IPS DF 19.7 (cell line): Measurements from ENCODE around the gene TMED3.

Experiments used
- DNase-seq: peaks from one replicate; pipeline ENCODE4 v3.0.0-alpha.2; 2013; ENCODE audit warnings: low read depth, low spot score

The TMED3 gene

DNA sequence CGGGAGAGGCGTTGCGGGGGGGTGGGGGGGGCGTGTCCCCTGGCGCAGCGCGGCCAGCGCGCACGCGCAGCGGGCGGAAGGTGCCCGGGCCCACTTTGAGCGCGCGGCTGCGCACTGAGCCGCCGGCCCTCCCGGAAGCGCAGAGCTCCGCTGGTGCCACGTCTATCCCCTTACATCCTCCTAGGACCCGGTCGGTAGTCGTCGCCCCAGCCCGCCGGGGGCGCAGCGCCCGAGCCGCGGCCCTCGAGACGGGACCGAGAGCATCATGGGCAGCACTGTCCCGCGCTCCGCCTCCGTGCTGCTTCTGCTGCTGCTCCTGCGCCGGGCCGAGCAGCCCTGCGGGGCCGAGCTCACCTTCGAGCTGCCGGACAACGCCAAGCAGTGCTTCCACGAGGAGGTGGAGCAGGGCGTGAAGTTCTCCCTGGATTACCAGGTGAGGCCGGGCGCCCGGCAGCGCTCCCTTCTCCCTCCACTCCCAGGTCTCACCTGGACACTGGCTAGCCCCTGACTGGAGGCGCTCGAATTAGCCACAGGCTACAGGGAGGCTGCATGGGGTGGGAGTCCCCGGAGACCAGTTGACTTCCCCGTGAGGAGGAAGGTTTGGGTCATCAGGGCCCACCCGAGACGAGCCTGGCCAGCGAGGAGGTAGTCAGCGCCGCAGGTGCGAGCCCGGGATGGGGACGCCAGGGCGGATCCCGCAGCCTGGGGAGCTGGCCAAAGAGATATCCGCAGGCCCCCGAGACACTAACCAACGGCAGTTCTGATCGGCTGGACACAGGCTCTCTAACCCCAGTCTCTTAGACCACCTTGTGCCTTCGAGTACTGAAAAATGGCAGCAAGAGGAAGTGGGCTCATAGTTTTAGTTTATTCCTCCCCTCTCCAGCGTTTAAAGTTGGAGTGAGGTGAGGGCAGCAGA is at the start of gene TMED3:
Gene TMED3 (plus strand): TSS at position 128 of the 916 bp plus-strand sequence. CDS start 138 bp downstream, at position 266.
- peak; percentile 56 for DNase-seq

DNA sequence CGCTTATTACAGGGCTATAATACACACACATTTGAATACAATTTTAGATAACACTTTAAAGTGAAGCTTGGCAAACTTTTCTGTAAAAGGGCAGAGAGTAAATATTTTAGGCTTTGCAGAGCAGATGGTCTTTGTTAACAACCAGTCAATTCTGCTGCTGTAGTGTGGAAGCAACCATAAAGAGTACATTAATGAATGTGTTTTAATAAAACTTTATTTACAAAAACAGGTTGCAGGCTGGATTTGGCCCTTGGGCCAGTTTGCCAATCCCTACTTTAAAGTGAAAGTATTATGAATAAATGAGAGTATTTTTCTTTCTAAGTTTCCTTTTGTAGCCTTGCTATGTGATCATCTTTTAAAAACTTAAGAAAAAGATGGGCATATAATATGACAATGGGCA is 49.1 kb upstream of the TMED3 start:
- DNase-seq = no peak

DNA sequence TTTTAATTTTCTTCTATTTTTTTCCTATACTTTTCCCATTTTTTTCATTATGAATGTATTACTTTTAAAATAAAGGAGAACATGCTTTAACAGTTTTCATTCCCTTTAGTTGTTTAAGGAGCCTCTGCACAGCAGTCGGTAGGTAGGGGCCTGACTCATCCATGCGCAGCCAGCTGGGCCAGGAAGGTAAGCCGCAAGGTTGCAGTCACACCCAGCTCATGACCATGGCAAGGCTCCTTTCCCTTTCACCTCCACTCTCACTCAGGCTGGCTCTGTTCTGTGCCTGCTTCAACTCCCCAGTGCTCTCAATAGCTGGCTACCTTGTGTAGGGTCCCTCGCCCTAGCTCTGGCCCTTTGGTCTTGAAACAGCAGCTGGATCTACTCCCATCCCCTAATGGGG is 45.7 kb upstream of the TMED3 start:
- DNase-seq = no peak

DNA sequence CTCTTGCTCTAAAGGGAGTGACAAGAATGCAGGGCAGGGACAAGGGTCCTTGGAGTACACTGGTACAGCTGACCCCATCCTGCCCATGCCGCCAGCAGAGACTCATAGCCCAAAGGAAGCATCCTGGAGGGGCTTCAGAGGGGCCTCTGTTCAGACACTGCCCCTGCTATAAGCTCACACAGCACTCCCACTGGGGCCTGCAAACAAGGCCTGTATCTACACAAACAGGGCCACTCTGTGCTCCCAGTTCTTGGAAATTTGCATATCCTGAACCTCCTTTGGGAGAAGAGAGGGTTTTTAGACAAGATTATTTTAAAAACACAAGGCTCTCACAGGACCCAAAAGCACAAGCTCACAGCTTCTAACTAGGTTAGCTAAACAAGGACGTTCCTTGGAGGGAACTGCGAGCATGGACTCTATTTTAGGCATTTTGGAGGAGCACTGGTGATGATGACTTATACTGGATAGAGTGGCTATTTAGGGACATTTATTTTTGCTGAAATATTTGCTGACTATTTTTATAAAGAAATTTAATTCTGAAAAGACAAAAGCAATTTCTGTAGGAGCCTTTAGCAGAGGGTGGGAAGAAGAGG is 44.8 kb upstream of the TMED3 start:
- no peak for DNase-seq

DNA sequence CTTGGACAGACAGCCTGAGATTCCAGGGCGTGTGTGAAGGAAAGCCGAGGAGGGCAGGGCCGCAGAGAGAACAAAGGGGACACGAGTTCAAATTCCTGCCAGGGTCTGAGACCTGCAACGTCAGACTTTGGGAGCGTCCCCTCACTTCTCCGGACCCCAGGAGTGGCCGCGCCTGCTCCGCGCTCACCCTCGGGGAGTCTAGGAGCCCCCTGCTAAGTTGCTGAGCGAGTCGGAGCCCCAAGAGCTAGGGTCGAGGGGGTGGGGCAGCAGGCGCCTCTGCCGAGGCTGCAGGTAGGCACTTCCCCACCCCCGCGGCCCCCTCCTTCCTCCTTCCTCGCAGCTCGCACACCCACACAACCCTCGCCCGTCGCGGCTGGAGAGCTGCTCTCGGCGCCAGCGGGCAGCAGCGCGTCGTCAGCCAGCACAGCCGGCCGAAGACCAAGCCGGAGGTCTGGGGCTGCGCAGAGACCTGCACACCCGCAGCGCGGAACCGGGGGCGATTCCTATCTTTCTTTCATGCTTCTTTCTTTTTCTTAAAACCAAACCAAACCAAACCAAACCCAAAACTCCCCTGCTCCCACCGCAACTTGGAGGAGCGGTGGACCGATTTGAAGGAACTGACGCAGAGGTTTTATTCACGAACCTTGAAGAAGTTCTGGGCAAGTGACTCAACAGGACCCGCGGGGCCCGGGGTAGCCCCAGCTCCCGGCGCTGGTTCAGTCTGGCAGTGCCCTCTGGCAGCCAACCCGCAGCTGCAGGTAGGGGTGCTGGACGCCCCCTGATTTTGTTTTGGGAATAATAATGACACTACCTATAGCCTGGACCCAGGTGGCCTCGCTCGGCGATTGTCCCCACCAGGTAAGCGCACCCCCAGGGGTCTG is 28.3 kb upstream of the TMED3 start, which contains the start of gene ANKRD34C:
Gene ANKRD34C (plus strand): TSS at position 352 of the 881 bp plus-strand sequence. CDS start 10,563 bp downstream, outside the sequence.
- no peak for DNase-seq

DNA sequence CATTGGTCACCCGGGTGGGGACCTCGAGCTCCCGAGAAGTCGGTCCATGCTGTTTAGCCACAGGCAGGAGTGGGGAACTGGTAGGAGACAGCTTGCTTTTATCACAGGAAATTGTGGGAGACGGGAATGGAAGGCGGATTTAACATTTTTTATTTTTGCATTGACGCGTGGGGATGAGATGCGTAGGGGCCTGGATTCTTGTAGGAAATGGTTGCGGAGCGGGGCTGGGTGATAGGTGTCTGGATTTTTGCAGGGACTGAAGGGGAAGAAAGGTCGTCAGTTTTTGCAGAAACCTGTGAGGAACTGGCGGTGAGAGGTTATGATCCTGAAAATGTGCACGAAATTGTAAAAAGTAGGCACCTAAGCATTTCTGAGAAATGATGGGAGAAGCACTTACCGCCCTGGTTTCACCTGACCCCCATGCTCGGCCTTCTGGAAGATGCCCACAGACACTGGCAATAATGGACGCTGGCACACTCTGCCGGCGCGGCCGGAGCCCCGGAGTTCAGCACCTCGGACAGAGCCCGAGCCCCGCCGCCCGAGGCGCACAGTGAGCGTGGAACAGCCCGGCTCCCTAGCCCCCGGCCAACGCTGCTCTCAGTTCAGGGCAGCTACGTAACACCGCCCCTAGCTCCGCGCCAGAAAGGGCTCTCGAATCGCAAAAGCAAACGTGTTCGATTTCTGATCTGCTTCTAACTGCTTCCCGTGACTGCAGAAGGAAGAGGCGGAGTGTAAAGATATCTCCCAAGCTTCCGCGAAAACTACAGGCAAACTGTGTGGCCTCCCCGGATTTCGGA is 27.5 kb upstream of the TMED3 start:
- peak; percentile 25 for DNase-seq

DNA sequence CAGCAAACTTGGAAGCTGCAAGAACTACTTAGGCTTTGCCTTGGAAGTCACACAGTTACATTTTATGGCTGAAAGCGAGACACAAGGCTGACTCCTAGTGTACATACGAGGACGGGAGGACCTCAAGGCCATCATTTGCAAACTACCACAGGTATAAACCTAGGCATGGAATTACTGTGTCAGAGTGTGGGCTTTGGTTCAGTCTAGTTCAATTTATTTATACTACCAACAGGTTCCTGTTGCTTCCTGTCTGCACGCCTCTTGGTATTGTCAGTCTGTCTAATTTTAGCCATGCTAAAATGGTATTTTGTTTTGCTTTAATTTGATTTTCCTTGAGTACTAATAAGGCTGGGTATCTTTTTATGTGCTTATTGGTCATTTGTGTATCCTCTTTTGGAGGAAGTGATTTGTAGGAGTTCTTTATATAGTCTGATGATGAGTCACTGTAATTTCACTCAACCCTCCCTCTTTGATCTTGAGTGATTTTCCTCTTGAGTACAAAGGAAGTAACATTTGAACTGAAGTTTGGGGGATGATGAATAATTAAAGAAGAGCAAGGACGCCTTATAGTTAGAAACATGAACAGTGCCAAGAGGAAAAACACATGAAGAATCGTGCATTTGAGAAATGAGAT is 20.2 kb upstream of the TMED3 start:
- no peak for DNase-seq

DNA sequence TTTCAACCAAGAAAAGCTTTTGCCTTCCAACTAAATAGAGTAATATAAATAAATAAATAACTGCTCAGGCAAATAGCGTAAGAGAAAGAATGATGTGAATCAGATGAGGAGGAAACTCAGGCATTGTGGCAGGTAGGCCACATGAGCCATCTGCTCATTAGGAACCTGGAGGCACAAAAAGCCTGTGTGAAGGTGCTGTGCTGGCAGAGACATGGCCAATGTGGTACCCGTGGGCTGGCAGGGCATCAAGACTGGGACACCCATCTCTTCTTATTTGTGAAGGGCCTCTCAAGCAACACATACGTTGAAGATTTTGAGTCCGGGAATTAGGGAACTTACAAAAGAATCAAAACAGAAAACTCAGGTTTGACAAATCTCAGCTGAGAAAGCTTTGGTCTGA is 18.9 kb upstream of the TMED3 start:
- no peak for DNase-seq

DNA sequence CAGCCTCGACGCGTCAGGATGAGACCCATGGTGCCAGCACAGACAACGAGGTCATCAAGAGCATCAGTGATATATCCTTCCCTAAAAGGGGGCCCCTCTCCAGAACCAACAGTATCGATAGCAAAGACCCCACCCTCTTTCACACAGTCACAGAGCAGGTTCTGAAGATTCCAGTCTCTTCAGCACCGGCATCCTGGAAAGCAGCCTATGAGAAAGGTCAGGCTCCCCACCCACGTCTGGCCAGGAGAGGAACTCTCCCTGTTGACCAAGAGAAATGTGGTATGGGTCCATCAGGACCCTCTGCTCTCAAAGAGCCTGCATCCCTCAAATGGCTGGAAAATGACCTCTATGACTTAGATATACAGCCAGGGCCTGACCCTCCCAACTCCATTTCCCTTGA is 16.8 kb upstream of the TMED3 start:
- no peak for DNase-seq

DNA sequence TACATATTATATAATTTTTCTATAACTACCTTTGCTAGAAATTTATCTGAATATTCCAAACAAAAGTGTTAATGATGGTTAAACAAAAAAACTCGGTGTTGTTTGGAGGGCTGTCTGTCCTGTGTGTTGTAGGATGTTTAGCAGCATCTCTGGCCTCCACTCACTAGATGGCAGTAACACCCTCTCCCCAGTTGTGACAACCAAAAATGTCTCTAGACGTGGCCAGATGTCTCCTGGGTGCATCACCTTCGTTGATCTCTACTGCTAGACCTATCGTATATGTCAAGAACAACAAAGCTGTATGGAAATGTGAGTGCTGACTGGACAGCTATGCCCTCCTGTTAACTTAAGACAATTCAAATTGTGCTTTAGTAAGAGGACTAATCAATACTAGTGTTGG is 14.3 kb upstream of the TMED3 start:
- no peak for DNase-seq

DNA sequence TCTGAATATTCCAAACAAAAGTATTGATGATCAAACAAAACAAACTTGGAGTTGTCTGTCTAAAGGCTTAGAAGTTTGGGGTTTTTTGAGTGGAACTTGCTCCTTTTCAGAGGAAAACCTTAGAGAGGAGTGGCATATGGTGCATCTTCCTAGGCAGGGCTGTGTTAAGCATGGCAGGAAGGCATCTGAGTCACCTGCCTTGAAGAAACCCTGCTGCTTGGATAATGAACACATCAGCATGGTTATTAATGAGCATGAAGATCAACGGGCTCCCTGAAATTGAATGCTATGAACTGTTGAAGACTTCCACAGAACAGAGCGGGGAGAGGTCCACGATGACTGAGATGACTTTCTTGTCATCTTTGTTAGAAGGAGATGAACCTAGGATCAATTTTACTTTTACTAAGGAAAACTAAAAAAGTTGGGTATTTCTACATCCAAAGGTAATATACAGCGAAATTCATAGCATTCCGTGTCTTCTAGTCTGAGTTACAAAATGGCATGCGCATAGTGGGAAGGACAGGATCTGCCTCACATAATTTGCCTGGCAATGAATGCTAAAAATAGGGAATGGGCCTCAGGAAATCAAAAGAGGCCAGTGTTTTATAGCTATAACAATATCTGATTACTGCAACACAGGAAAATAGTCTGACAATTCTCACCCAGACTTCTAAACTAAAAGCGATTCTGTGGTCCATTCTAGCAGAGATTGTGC is 11.6 kb upstream of the TMED3 start:
- DNase-seq = no peak

DNA sequence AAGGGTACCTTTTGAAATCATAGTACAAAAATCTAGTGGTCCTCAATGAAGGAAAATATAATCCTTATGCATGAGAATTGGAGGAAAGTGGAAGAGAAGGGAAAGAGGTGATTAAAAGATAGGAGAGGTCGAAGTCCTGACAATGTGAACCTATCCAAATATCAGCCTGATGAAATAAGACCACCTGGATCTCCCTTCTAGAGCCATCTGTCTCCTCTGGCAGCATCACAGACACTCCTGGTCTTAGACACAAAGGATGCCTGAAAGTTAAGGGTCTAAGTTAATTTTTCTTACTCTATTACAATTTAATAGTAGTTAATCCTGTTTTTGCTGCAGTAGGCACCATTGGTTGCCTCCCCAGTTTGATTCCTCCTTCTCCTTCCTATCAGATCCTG is 11.1 kb upstream of the TMED3 start:
- DNase-seq = no peak

DNA sequence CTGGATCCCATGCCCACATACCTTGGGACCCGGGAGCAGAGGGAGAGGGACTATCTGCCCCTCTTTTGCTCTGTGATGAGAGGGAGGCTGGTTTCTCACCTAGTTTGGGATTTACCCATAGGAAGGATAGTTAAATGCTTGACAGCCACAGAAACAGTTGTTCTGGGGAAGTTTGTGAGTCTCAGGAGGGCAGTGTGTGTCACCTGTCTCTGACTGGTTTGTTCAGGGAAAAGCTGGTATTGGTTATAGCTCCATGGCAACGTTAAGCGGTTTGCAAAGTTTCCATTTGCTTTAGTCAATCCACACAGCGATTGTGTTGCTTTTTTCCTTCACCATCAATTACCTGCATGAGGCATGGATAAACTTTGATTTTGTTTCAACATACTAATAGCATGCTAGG is 3.7 kb upstream of the TMED3 start:
- no peak for DNase-seq

DNA sequence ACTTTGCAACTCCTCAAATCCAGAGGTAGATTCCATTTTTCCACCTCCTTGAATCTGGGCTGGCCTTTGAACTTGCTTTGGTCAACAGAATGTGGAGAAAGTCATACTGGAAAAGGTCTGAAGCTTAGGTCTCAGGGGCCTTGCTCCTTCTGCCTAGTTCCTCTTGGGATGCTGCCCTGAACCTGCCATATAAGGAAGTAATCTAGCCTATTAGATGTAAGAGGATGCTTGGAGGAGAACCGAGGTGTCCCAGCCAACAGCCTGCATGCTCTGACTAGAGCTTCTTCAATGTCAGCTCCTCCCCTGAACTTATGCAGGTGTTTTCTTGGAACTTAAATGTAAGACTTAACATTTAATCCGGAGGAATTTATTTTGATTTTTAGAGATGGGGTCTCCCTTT is 2.0 kb upstream of the TMED3 start:
- no peak for DNase-seq

DNA sequence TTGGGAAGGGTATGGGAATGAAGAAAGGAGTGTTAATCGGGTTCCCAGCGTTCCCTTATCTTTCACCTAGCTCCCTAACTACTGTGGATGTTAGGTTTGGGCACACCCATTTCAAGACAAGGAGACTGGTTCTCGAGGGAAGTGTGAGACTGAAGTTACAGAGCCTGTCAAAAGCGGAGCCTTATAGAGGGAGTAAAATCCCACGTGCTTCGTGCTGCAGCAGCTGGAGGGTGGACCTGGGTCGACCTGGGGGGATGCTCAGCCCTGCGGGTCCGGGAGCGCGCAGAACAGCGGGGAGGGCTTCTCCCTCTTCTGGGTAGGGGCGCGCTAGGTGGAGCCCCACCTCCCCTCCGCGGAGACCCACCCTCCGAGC is 314 bp upstream of the TMED3 start:
- no peak for DNase-seq

DNA sequence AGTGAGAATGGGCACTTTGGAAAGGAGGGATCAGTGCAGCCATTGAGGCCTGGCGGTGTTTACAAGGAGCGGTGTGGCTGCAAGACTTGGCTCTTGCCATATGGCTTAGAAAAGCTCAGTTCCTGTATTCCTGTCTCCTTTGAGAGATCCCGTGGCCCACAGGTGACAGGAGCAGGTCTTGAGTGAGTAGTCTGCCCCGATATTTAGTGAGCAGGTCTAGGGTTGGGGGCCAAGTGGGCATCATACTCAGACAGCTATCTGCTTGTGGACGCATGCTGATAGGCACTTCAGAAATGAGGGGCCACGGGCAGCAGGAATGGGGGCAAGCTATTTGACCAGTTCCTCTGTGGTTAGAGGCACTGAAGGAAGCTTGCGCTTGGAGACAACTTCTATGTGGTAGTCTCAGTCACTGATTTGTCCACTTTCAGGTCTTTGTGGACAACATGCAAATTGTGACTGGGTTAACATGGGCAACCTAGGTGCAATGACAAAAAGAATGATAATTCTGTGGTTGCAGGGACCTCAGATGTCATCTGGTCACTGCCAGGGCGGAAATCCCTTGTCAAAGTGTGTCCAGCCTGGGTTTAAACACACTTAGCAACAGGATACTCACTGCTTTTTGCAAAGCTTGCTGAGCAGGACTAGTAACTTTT is 1.1 kb downstream of the TMED3 start:
- no peak for DNase-seq

DNA sequence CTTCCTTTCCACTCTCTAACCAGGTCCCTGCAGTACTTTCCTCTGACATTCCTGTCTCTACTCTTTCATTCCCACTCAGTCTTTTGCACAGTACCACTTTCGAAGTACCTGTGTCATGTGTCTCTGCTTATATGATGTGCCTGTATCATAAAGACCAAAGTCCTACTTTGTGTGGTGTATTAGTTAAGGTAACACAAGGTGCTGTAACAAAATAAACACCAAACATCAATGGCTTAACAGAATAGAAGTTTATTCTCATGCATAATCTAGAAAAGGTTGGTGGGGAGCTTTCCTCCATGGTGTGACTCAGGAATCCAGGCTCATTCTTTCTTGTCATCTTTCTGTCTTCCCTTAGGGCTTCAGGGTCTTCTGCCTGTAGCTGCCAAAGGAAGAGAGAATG is 3.3 kb downstream of the TMED3 start:
- no peak for DNase-seq

DNA sequence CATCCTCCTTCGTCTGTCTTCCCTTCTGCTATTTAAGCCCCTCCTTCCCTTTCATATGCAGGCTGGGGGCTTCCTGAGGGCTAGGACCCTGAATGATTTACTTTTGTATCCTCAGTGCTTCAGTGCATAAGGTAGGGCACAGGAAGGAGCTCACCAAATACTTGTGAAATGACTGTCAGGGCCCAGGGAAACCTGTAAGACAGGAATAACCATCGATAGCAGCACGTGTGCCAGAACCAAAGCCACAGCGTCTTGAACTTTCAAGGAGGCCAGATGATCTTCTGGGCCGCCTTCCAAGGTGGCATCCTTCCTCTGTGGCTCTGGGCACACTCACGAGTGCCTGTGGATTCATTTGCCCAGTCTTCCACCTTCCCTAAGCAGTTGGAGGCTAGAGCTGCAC is 3.9 kb downstream of the TMED3 start:
- DNase-seq = no peak

DNA sequence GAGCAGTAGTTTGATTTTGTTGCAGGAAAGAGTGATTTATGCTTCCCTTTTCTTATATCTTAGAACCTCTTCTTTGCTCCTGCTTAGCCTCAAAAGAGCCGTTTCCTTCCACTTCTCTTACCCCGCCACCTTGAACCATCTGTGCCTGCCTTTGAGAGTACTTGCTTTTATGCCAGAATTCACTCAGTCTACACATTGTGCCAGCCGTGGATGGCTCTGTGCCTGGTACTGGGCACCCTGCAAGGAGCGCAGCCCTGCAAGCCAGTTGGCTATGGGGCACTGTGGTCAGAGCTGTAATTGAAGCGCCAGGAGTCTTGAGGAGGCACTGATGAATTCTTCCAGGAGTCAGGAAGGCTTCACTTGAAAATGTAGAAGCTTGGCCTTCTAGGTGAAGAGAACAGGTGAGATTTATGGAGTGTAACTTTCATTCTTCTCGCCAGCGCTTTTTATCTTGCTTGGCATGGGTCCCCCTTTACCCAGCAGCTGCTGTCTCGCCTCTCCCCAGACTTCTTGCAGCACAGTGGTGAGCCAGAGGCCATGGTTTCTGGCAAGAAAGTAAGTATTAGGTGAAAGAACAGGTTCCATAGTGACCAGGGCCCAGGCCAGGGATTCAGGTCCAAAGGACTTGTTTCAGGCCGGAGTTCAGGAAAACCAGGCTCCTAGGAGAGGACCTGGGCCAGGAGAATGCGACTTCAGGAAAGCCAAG is 4.9 kb downstream of the TMED3 start:
- no peak for DNase-seq
